Gastrocnemius medialis (tissue), 4 donors: ENCODE measurements around the gene JMJD1C.

Source experiments
- CTCF ChIP-seq, 5 experiments: fragments of 450-650 bp in 3 of 5; fragments of 200-600 bp in 2 of 5; sonication (generic) in 2 of 5; IDR thresholded peaks in 4 of 5; conservative IDR thresholded peaks in 1 of 5; 1 replicate in 4 of 5; 2 replicates in 1 of 5; pipeline ENCODE4 v1.5.1; 2016 to 2019; ENCODE audit warnings: antibody characterized with exemption in 5 of 5, mild to moderate bottlenecking in 3 of 5, moderate library complexity in 3 of 5
- POLR2A ChIP-seq, 2 donors: fragments of 450-650 bp; IDR thresholded peaks; one replicate each; pipeline ENCODE4 v1.6.1; 2017; ENCODE audit warnings: antibody characterized with exemption in 2 of 2, mild to moderate bottlenecking in 2 of 2, moderate library complexity in 2 of 2

DNA sequence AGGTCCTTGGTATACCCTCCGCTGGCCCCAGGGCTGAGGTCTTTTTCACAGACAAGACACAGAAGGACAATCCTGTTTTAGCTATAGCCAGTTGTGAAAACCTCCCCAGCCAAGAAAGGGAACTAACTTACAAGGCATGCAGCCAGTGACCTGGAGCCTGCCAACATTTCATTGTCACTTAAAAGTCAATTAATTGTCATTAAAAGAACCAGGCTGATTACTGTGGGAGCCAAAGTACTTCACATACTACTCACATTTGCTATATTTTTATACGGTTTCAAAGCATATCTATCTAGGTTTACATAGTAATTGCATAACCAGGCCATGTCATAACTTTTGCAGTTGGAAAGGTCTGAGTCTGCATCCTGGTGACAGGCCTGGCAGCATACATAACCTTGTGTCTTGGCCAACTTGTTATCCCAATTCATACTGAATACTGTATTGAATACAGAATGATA, 301.6 kb downstream of the JMJD1C start:
- TF ChIP-seq CTCF (IDR thresholded peaks at IDR 0.05 in 4 of 5, conservative IDR thresholded peaks at IDR 0.05 in 1 of 5) (no peak), POLR2A (IDR thresholded peaks at IDR 0.05) (no peak)
